MM.1S (cell line): ENCODE measurements around the gene A4GALT.
"Not testable (repeated sequence)": the region's sequence is repeated elsewhere in the genome, so short reads cannot be mapped to it uniquely, and the experiment has no call there.

Experiments
- DNase-seq: peaks from one replicate; pipeline ENCODE4 v3.0.0-alpha.2; 2015
- H2AFZ ChIP-seq: fragments of 300-600 bp; sonication (generic); 2 replicates; pipeline ENCODE4 v1.6.0; 2016; ENCODE audit warnings: antibody characterized with exemption, low read length
- H3F3A ChIP-seq: fragments of 300-600 bp; sonication (generic); 2 replicates; pipeline ENCODE4 v1.6.1; 2016; ENCODE audit warnings: mild to moderate bottlenecking, antibody characterized with exemption, low read length, moderate library complexity, mixed read lengths; ENCODE audit not compliant: insufficient read depth
- H3K27ac ChIP-seq: fragments of 300-600 bp; sonication (generic); 2 replicates; pipeline ENCODE4 v1.5.1; 2016; ENCODE audit warnings: mild to moderate bottlenecking, low read length
- H3K27me3 ChIP-seq: fragments of 300-600 bp; sonication (generic); replicated peaks from 2 replicates; pipeline ENCODE4 v1.6.0; 2016; ENCODE audit warnings: low read length; ENCODE audit not compliant: insufficient read depth
- H3K36me3 ChIP-seq: fragments of 300-600 bp; sonication (generic); replicated peaks from 2 replicates; pipeline ENCODE4 v1.6.1; 2016; ENCODE audit warnings: mild to moderate bottlenecking, low read length, mixed read lengths; ENCODE audit not compliant: insufficient read depth
- H3K4me1 ChIP-seq: fragments of 300-600 bp; sonication (generic); 2 replicates; pipeline ENCODE4 v1.6.1; 2016; ENCODE audit warnings: low read length, mixed read lengths
- H3K4me2 ChIP-seq: fragments of 300-600 bp; sonication (generic); 2 replicates; pipeline ENCODE4 v1.6.0; 2016; ENCODE audit warnings: low read depth, low read length
- H3K4me3 ChIP-seq: fragments of 300-600 bp; sonication (generic); 2 replicates; pipeline ENCODE4 v1.5.1; 2016; ENCODE audit warnings: low read length, mixed read lengths
- H3K79me2 ChIP-seq: fragments of 300-600 bp; sonication (generic); 2 replicates; pipeline ENCODE4 v1.6.1; 2016; ENCODE audit warnings: mixed run types, low read length, mixed read lengths
- H3K9ac ChIP-seq: fragments of 300-600 bp; sonication (generic); 2 replicates; pipeline ENCODE4 v1.6.1; 2016; ENCODE audit warnings: low read length, mixed read lengths
- H3K9me2 ChIP-seq: fragments of 300-600 bp; sonication (generic); replicated peaks from 2 replicates; pipeline ENCODE4 v1.6.1; 2016; ENCODE audit warnings: mild to moderate bottlenecking, low read length, mixed read lengths; ENCODE audit not compliant: insufficient read depth
- H3K9me3 ChIP-seq: fragments of 300-600 bp; sonication (generic); replicated peaks from 2 replicates; pipeline ENCODE4 v1.6.1; 2016; ENCODE audit warnings: mild to moderate bottlenecking, low read length, mixed read lengths; ENCODE audit not compliant: insufficient read depth
- H4K20me1 ChIP-seq: fragments of 300-600 bp; sonication (generic); 2 replicates; pipeline ENCODE4 v1.6.1; 2016; ENCODE audit warnings: mild to moderate bottlenecking, low read length, moderate library complexity, mixed read lengths; ENCODE audit not compliant: insufficient read depth
- EZH2 ChIP-seq: fragments of 300-600 bp; sonication (generic); optimal IDR thresholded peaks from 2 replicates; pipeline ENCODE3; 2017; ENCODE audit warnings: low read depth, mild to moderate bottlenecking, antibody characterized with exemption, low read length, mixed read lengths
- EZH2phosphoT487 ChIP-seq: fragments of 300-600 bp; sonication (generic); IDR thresholded peaks from 2 replicates; pipeline ENCODE4 v1.6.1; 2018; ENCODE audit warnings: antibody characterized with exemption, low read length
- TF ChIP-seq, protein P1 (sequence below): fragments of 300-600 bp; sonication (generic); IDR thresholded peaks from 2 replicates; pipeline ENCODE4 v1.5.1; 2016; ENCODE audit warnings: antibody characterized with exemption, low read length, mixed read lengths

Gene A4GALT

DNA sequence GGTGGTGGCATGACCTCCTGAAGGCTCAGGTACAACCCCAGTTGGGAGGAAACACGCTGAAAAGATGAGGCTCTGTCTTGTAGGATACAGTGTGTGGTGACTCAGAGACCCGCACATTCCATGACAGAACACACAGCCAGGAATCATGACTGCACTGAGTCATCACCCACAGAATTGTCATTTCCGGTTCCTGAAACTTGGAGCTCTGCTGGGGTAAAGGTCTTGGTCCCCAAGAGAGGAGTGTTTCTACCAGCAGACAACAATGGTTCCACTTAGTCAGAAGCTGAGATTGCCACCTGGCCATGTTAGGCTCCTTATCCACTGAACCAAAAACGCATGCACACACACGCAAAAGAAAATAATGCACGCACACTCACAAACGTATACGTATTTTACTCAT is 40.0 kb downstream of the A4GALT start:
- no peak overlapping the region for H3K4me2 ChIP-seq
- H2AFZ ChIP-seq: no peak overlapping the region
- H3F3A ChIP-seq: no peaks in the 10 kb centered on the region
- 0 out of 2 replicates have a peak, but pooled peaks cover 3% of the 10 kb centered on the region for H3K27me3 ChIP-seq
- H3K4me3 ChIP-seq: no peak overlapping the region
- no peaks in the 10 kb centered on the region for H3K9me2 ChIP-seq
- H3K9me3 ChIP-seq: no peaks in the 10 kb centered on the region
- H3K4me1 ChIP-seq: no peaks in the 10 kb centered on the region
- TF ChIP-seq EZH2 (no peak), EZH2phosphoT487 (no peak)
- TF ChIP-seq, protein P1, sequence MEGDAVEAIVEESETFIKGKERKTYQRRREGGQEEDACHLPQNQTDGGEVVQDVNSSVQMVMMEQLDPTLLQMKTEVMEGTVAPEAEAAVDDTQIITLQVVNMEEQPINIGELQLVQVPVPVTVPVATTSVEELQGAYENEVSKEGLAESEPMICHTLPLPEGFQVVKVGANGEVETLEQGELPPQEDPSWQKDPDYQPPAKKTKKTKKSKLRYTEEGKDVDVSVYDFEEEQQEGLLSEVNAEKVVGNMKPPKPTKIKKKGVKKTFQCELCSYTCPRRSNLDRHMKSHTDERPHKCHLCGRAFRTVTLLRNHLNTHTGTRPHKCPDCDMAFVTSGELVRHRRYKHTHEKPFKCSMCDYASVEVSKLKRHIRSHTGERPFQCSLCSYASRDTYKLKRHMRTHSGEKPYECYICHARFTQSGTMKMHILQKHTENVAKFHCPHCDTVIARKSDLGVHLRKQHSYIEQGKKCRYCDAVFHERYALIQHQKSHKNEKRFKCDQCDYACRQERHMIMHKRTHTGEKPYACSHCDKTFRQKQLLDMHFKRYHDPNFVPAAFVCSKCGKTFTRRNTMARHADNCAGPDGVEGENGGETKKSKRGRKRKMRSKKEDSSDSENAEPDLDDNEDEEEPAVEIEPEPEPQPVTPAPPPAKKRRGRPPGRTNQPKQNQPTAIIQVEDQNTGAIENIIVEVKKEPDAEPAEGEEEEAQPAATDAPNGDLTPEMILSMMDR: no peak
- no peak overlapping the region for H3K27ac ChIP-seq
- no peak for DNase-seq
- no peaks in the 10 kb centered on the region for H3K79me2 ChIP-seq
- H4K20me1 ChIP-seq: no peaks in the 10 kb centered on the region
- no peak overlapping the region for H3K9ac ChIP-seq
- no peaks in the 10 kb centered on the region for H3K36me3 ChIP-seq

DNA sequence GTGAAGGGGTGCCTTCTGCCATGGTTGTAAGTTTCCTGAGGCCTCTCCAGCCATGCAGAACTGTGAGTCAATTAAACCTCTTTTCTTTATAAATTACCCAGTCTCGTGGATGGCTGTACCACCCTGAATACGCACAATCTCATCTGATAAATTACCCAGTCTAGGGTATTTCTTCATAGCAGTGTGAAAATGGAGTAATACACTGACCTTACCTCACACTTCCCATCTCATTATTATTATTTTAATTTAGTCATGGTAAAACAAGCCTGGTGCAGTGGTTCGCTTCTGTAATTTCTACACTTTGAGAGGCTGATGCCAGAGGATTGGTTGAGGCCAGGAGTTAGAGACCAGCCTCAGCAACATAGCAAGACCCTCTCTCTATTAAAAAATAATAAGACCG is 41.0 kb downstream of the A4GALT start:
- DNase-seq: no peak

DNA sequence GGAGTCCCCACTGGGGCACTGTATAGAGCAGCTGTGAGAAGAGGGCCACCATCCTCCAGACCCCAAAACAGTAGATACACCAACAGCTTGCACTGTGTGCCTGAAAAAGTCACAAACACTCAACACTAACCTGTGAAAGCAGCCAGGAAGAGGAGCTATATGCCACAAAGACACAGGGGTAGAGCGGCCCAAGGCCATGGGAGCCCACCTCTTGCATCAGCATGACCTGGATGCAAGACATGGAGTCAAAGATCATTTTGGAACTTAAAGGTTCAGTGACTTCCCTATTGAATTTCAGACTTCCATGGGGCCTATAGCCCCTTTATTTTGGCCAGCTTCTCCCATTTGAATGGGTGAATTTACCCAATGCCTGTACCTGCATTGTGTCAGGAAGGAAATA is 41.8 kb downstream of the A4GALT start:
- no peaks in the 10 kb centered on the region for H4K20me1 ChIP-seq
- H3K9me3 ChIP-seq: no peaks in the 10 kb centered on the region
- no peak overlapping the region for H2AFZ ChIP-seq
- H3F3A ChIP-seq: no peaks in the 10 kb centered on the region
- H3K4me2 ChIP-seq: no peak overlapping the region
- no peak for DNase-seq
- H3K36me3 ChIP-seq: no peaks in the 10 kb centered on the region
- no peaks in the 10 kb centered on the region for H3K4me1 ChIP-seq
- no peaks in the 10 kb centered on the region for H3K79me2 ChIP-seq
- H3K4me3 ChIP-seq: no peak overlapping the region
- no peak overlapping the region for H3K9ac ChIP-seq
- H3K27me3 ChIP-seq: 0 out of 2 replicates have a peak, but pooled peaks cover 3% of the 10 kb centered on the region
- TF ChIP-seq, protein P1: no peak
- TF ChIP-seq EZH2phosphoT487 (no peak), EZH2 (no peak)
- no peak overlapping the region for H3K27ac ChIP-seq
- H3K9me2 ChIP-seq: no peaks in the 10 kb centered on the region

More for the DNA sequence above, 41.0 kb downstream of the A4GALT start:
- no peaks in the 10 kb centered on the region for H4K20me1 ChIP-seq
- H3K27me3 ChIP-seq: 0 out of 2 replicates have a peak, but pooled peaks cover 3% of the 10 kb centered on the region
- H3K4me2 ChIP-seq: no peak overlapping the region
- no peaks in the 10 kb centered on the region for H3K79me2 ChIP-seq
- TF ChIP-seq EZH2 (no peak), EZH2phosphoT487 (no peak)
- TF ChIP-seq, protein P1: no peak
- H2AFZ ChIP-seq: no peak overlapping the region
- H3K9ac ChIP-seq: no peak overlapping the region
- no peak overlapping the region for H3K4me3 ChIP-seq
- no peaks in the 10 kb centered on the region for H3K36me3 ChIP-seq
- no peaks in the 10 kb centered on the region for H3K9me3 ChIP-seq
- H3F3A ChIP-seq: no peaks in the 10 kb centered on the region
- H3K9me2 ChIP-seq: no peaks in the 10 kb centered on the region
- no peaks in the 10 kb centered on the region for H3K4me1 ChIP-seq
- no peak overlapping the region for H3K27ac ChIP-seq

DNA sequence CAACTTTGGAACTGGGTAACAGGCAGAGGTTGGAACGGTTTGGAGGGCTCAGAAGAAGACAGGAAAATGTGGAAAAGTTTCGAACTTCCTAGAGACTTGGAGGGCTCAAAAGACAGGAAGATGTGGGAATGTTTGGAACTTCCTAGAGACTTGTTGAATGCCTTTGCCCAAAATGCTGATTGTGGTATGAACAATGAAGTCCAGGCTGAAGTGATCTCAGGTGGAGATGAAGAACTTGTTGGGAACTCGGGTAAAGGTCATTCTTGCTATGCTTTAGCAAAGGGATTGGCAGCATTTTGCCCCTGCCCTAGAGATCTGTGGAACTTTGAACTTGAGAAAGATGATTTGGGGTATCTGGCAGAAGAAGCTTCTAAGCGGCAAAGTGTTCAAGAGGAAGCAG is 42.7 kb downstream of the A4GALT start:
- H3K79me2 ChIP-seq, H3K36me3 ChIP-seq, H3K9ac ChIP-seq, H3K9me3 ChIP-seq, H3K4me1 ChIP-seq, H3K4me3 ChIP-seq, H3K9me2 ChIP-seq, H3K4me2 ChIP-seq, H2AFZ ChIP-seq, H3K27ac ChIP-seq, DNase-seq, H3K27me3 ChIP-seq, H4K20me1 ChIP-seq, H3F3A ChIP-seq: not testable (repeated sequence)
